Lower leg skin (tissue), 3 donors: ENCODE data around the gene UBASH3B.

Experiments used
- POLR2A ChIP-seq, 2 donors: fragments of 450-650 bp; IDR thresholded peaks; one replicate each; pipeline ENCODE4 v1.6.1; 2016 to 2017; ENCODE audit warnings: antibody characterized with exemption in 2 of 2, mild to moderate bottlenecking in 1 of 2, moderate library complexity in 1 of 2
- TF ChIP-seq, protein P1 (sequence below), 3 donors: fragments of 450-650 bp; IDR thresholded peaks; one replicate each; pipeline ENCODE4 v1.5.1; 2016; ENCODE audit warnings: antibody characterized with exemption in 3 of 3, mild to moderate bottlenecking in 3 of 3, moderate library complexity in 2 of 3

DNA sequence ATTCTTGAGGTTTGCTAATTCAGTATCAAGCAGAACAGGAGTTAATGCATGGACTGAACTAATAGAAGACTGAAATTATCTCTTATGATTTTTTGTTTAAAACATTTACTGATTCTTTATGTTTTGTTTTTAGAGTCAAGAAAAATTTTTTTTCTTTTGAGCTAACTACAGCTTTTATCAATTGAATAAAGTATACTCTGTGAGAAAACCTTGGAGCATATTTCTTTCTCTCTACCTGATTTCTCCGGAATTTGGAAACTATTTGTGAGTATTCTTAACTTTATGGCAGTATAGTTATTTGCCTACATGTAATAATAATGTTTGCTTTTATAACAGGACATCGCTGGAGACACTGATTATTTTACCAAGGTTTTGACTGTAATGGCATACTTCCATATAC, 164.6 kb downstream of the UBASH3B start:
- TF ChIP-seq, protein P1, sequence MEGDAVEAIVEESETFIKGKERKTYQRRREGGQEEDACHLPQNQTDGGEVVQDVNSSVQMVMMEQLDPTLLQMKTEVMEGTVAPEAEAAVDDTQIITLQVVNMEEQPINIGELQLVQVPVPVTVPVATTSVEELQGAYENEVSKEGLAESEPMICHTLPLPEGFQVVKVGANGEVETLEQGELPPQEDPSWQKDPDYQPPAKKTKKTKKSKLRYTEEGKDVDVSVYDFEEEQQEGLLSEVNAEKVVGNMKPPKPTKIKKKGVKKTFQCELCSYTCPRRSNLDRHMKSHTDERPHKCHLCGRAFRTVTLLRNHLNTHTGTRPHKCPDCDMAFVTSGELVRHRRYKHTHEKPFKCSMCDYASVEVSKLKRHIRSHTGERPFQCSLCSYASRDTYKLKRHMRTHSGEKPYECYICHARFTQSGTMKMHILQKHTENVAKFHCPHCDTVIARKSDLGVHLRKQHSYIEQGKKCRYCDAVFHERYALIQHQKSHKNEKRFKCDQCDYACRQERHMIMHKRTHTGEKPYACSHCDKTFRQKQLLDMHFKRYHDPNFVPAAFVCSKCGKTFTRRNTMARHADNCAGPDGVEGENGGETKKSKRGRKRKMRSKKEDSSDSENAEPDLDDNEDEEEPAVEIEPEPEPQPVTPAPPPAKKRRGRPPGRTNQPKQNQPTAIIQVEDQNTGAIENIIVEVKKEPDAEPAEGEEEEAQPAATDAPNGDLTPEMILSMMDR (IDR thresholded peaks at IDR 0.05), result no peak
- no peak for TF ChIP-seq POLR2A (IDR thresholded peaks at IDR 0.05)
